Left forelimb (tissue), 1 donor: ENCODE data around the gene ELFN1.
A peak's percentile ranks its signal among the peaks of the same experiment; 100 is the strongest.

Source experiments
- DNase-seq: peaks from one replicate; pipeline ENCODE4 v3.0.0-alpha.2; 2018; ENCODE audit warnings: low spot score

The ELFN1 gene

DNA sequence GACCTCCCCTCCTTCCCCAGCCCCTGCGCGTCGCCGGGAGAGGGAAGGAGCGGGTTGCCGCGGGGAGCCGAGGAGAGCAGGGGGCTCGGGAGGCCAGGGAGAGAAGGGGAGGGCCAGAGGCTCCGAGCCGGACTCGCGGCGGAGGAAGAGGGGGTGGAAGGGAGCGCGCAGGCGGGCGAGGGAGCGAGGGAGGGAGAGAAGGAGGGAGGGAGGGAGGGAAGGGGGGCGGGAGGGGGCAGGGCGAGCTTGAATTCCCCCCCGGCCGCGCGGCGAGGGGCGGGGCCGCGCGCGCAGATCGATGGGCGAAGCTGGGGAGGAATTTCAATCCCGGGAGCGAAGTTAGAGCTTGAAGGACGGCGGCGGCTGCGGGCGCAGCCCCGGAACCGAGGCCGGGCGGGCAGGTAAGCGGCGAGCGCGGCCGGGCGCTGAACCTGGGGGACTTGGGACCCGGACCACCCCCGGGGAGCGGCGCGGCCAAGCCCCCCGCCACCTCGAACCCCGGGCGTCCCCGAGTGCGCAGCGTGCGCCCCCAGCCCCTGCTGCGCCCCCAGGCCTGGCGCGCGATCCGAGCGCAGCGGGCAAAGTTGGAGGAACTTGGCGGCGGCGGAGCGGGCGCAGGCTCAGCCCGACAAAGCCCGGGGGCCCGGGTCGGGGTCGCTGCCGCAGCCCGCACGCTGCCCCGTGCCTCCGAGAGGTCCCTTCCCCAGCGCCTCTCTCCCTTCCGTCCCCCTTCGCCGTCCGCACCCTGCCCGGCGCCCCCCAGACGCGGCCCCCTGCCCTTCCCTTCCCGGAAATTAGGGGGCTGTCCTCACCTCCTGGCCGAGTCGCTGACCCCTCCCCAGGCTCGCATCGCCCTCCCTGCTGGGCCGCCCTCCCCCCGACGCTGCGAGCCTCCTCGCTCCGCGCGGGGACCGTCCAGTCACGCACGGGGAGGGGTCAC, at the start of gene ELFN1:
ELFN1 (plus strand) TSS at position 324 of the 940 bp plus-strand sequence. CDS start 74,320 bp downstream, outside the sequence.
- DNase-seq, result peak; percentile 83

DNA sequence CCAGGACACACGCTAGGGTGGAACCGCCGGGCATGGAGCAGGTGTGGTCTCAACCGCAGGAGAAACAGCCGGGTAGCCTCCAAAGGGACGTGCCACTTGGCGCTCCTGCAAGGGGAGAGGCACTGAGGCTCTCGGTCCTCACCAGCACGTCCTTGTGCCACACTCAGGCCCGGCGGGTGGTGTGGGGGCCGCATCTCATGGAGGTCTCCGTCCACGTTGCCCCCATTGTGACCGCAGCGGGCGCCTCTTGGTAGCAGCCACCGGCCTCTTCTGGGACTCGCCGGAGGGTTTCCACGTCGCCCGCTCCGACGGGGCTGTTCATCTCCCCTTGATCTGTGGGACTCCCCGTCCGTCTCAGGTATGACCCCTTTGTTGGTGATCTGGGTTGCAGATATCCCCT, 49.2 kb upstream of the ELFN1 start:
- DNase-seq, result no peak

DNA sequence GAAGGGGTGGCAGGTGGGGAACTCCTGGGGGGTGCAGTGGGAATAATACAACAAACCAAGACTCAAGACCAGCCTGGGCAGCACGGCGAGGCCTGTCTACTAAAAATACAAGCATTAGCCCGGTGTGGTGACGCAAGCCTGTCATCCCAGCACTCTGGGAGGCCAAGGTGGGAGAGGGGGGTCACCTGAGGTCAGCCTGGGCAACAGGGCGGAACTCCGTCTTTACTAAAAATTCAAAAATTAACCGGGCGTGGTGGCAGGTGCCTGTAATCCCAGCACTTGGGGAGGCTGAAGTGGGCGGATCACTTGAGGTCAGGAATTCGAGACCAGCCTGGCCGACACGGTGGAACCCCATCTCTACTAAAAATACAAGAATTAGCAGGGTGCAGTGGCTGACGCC, 48.4 kb upstream of the ELFN1 start:
- DNase-seq, result no peak

- DNase-seq, result no peak
These were observed 47.6 kb upstream of the ELFN1 start for GRCh38 chr7:1622441-1622840.

GRCh38 chr7:1623810-1624209, 46.3 kb upstream of the ELFN1 start:
- DNase-seq, result no peak

DNA sequence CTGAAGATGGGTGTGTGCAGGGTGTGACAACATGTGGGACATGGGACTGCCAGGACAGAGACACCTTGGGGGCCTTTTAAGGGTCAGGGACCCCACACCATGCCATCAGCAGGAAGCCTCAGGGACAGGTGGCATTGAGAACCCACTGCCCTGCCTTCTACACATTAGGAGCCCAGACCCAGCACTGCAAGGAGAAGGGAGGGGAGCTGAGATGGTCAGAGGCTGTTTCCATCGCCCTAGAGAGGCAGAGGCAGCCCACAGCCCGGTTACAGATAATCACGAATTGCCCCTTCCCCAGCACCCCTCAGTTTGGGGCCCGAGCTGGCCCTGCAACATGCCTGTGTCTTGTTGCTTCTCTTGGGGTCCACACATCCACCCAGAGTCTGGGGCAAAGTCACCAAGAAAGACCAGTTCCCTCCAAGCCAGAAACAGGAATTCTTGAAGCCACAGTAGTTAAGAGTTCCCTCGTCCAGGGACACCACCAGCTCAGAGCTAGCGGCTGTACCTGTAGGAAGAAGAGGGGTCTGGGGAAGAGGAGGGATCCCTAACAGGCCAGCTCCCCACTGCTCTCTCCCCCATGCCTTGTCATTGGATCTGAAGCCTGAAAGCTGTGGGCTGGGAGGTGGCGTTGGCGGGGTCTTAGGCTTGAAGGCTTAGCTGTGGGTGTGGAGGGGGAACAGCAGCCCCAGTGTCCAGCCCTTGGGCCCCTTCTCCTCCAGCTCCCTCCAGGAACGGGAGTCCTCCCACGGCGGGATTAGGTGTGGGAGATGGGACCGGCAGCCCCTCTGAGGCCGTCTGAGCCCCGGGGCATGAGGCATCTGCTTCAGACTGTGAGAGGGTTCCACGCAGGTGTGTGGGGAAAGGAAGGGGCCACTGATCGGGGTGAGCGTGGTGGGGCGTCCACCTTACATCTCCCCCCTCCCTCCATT, 44.8 kb upstream of the ELFN1 start:
- DNase-seq, result no peak

DNA sequence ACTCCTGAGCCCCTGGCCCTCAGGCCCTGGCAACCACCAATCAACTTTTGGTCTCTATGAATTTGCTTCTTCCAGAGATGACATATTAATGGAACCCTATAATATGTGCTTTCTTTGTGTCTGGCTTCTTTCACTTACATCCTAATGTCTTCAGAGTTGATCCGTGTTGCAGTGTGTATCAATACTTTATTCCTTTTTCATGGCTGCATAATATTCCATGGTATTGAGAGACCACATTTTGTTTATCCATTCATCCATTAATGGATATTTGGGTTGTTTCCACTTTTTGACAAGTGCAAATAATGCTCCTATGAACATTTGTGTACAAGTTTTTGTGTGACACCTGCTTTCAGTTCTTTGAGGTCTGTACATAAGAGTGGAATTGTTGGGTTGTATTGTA, 43.3 kb upstream of the ELFN1 start:
- no peak for DNase-seq

- DNase-seq, result no peak
These were observed 39.3 kb upstream of the ELFN1 start for GRCh38 chr7:1630700-1631336.

DNA sequence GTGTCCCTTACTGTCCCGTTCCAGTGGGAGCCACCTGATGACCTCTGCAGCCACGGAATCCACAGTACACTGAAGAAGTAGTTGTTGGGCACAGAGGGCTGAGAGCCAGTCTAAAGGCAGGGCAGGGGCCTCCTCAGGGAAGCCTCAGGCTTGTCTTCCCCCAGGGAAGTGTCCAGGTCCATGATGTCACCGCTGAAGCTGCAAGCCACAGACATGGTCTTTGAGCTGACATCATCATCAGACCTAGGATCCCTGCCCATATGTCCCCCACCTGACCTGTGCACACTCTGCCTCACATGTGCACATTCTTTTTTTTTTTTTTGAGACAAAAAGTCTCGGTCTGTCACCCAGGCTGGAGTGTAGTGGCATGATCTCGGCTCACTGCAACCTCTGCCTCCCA, 38.4 kb upstream of the ELFN1 start:
- DNase-seq, result no peak

DNA sequence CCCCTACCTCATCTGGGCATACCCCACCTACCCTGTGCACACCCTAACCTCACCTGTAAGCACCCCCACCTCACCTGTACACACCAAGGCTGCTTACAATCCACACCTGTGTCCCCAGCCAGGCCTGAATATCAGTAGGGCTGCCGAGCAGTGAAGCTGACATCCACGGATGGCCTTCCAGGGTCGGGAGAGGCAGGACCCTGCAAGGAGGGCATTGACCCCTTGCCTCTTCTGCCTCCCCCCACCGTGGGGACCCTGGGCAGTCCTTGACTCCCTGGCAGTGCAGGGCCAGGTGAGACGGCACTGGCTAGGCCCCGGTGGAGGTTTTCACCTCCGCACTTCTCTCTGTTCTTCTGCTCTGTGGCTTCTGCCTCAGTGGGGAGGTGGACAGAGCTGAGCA, 37.6 kb upstream of the ELFN1 start:
- no peak for DNase-seq

DNA sequence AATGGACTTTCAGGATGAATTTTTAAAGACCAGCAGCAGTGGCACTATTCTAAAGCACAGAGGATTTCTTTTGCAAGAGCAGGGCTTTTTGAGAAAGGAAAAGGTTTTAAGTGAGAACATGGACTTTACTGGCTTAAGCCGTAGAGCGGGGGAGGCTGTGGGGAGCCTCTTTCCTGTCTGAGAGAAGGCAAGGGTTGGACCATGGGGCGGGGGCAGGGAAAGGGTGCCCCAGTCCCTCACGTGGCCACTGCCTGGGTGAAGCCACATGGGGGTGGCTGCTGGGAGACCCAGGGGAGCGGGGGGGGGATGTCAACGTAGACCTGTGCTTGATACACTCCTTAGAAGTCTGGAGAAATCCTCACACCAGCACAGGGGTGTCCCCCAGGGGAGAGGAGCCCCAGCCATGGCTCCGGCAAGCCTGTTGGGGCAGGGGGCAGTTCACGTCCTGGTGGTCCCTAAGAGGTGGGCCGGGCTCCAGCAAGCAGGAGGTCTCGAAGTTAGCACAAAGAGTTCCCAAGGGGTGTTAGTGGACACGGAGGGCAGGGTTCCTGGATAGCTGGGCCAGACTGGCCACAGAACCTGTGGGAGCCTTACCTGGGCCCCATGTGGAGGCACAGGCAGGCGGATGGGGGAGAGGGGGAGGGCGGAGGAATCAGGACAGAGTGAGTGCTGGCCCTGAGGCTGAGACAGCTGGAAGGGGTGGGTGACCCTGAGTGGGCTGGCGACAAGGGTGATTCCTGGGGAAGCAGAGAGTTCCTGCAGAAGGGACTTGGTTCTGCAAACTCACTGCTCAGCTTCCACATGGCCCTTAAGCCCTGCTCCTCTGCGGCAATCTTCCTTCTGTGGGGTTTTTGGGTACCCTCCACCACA, 36.9 kb upstream of the ELFN1 start:
- no peak for DNase-seq

DNA sequence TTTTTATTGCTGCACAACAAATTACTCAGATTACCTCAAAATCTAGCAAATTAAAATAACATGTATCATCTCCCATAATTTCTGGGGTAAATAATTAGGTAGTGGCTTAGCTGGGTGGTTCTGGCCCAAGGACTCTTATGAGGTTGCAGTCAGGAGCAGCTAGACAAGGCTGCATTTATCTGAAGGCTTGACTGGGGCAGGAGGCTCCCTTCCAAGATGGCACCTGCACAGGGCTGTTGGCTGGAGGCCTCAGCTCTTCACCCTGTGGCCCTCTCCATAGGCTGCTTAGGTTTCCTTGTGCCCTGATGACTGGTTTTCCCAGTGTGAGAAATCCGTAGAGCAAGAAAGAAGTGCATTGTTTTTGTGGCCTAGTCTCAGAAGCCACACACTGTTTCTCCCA, 34.7 kb upstream of the ELFN1 start:
- DNase-seq, result no peak

GRCh38 chr7:1637155-1637554, 32.9 kb upstream of the ELFN1 start:
- no peak for DNase-seq

DNA sequence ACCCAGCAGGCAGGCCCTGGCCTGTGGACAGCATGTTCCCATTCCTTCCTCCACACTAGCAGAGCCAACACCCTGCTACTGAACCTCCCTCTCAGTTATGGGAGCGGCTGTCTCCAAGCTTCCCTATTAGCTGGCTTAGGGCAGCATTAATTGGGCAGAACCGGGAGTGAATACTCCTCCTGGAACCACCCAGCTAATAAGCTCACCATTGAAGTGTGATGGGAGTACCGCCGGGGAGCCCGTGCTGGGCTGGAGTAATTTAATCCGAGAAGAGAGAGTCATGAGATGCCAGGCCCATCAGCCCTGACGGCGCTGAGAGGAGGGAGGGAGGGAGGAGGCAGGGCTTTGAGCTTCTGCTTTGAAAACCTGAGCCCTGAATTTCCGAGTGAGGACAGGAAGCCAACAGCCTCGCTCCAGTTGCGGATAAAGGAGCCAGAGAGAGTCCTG, 31.8 kb upstream of the ELFN1 start:
- DNase-seq, result no peak

DNA sequence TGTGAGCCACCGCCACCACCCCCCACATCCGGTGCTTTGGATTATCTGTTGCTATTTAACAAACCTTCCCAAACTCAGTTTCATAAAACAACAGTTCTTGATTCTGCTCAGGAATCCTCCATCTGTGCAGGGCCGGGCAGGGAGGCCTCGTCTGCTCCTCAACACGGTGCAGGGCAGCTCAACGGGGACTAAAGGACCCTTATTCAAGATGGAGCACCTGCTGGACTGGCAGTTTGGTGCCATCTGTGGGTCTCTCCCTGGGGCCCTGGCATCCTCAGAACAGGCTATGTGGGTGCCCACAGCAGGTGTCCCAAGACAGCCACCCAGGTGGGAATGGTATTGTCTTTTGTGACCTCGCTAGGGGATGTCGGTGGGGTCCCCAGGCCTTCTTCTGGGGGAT, 31.0 kb upstream of the ELFN1 start:
- no peak for DNase-seq

DNA sequence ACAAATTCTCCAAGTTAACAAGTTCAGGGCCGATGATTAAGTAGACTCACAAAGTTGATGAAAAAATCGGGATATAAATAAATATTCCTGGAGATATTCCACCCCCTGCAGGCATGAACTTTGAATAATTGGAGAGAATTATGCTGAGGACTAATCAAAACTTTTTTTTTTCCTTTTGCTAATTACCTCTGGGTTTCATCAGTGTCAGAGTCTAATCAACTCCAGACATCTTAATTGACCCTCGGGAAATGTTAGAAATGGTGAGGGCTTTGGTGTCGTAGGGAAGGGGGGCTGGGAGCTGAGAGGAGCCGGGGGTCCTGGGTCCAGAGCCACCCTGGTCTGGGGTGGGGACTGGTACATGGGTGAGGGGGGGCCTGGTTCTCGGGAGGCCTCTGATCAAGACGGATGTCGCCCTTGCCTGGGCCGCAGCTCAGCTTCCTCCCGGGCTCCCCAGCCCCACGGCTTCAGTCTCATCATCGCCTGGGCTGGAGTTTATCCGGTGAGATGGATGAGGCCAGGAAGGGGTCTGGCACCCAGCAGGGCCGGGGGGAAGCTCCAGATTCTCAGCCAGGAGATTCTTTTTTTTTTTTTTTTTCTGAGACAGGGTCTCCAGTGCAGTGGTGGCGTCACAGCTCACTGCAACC, 30.4 kb upstream of the ELFN1 start:
- no peak for DNase-seq

GRCh38 chr7:1640376-1641172, 29.5 kb upstream of the ELFN1 start:
- no peak for DNase-seq

DNA sequence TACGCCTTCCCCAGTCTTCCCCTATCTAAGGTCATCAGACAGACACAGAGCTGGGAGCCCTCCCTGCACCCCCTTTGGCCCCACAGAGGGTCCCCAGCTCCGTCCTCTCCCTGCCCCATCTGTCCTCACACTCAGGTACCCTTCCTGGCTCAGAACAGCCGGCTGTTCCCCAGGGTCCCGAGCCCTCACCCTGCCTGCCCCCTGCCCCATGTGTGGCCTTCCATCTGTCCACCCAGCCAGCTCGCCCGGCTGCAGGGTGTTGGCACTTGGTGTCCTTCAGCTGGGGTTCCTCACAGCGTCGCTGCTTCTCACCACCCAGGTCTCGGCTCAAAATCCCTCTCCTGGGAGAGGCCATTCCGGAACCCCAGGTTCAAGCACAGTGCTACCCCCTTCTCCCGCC, 28.9 kb upstream of the ELFN1 start:
- DNase-seq, result no peak

DNA sequence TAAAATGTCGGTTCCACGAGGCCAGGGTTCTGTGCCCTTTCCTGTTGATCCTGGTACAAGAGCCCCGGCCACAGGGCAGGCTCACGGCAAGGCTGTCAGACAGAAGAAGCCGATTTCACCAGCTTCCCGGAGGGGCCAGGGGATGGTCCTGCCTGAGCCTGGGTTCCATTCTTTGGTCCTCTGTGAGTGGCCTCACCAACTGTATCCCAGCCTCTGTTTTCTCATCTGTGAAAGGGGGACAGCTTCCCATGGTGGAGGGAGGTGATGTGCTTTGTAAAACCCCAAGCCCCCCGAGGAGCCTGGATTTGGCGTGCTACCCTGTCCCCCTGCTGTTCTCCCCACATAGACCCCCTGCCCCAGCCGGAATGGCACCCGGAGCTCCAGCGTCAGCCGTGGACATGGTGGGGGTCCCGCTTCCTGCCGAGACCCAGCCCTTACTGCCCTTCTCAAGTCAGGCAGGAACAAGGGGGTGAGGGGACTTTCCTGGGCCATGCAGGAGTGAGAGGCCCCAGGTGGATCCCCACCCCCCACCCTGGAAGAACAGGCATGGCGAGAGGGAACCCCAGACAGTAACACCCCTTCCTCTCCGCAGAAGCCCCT, 28.3 kb upstream of the ELFN1 start:
- no peak for DNase-seq
